Upper lobe of left lung (tissue), 6 donors: ENCODE measurements around the gene PCK2. TPM values are rescaled to one million over a fixed set of nuclear protein-coding genes. Genes with fewer than 3 reads are reported as not detected.
A peak's percentile ranks its signal among the peaks of the same experiment; 100 is the strongest.

Source experiments
- ATAC-seq, 2 donors: fragments of 200-7000 bp; cut with Tn5 transposase; one replicate each; pipeline ENCODE4 v1.9.1; 2022; ENCODE audit warnings: mild to moderate bottlenecking in 2 of 2, moderate library complexity in 2 of 2; ENCODE audit not compliant: low FRiP score in 2 of 2
- DNase-seq, 2 donors: peaks; one replicate each; pipeline ENCODE4 v3.0.0-alpha.2; 2019 to 2020
- H3K27ac ChIP-seq, 4 donors: fragments of 200-600 bp; sonication (generic); one replicate each; pipeline ENCODE4 v1.5.1; 2016 to 2019
- H3K27me3 ChIP-seq, 4 donors: fragments of 200-600 bp; sonication (generic); one replicate each; pipeline ENCODE4 v1.5.1; 2017 to 2019
- H3K36me3 ChIP-seq, 4 donors: fragments of 200-600 bp; sonication (generic); one replicate each; pipeline ENCODE4 v1.5.1; 2016 to 2019
- H3K4me1 ChIP-seq, 4 donors: fragments of 200-600 bp; sonication (generic); one replicate each; pipeline ENCODE4 v1.5.1; 2018 to 2019
- H3K4me3 ChIP-seq, 4 donors: fragments of 200-600 bp; sonication (generic); one replicate each; pipeline ENCODE4 v1.5.1; 2017 to 2019; ENCODE audit warnings: mild to moderate bottlenecking in 2 of 4, moderate library complexity in 1 of 4
- H3K9me3 ChIP-seq, 4 donors: fragments of 200-600 bp; sonication (generic); one replicate each; pipeline ENCODE4 v1.5.1; 2018 to 2019
- EP300 ChIP-seq, 4 donors: sonication (generic); formaldehyde crosslinking; IDR thresholded peaks; one replicate each; pipeline ENCODE4 v1.5.1; 2017; ENCODE audit warnings: antibody characterized with exemption in 4 of 4, control low read depth in 2 of 4
- POLR2A ChIP-seq, 4 donors: fragments of 450-650 bp; IDR thresholded peaks; one replicate each; pipeline ENCODE4 v1.5.1; 2016 to 2017; ENCODE audit warnings: antibody characterized with exemption in 4 of 4, mild to moderate bottlenecking in 2 of 4
- POLR2AphosphoS5 ChIP-seq, 2 donors: sonication (generic); formaldehyde crosslinking; IDR thresholded peaks; one replicate each; pipeline ENCODE4 v1.5.1; 2017; ENCODE audit warnings: antibody characterized with exemption in 2 of 2
- WGBS, 2 donors: methylation state at CpG; one replicate each; pipeline ENCODE4 v1.1.5; 2017 to 2018; 5-methylcytosine and 5-hydroxymethylcytosine counted together
- total RNA-seq, 6 donors: library from RNA; depleted of rRNA in 4 of 6; stranded (reverse); fragments of >200 nt in 4 of 6; gene quantifications; one replicate each; pipeline versions ENCODE4 v1.1.0 to v1.2.1, GENCODE V29; 2016 to 2021
- TF ChIP-seq, protein P1 (sequence below), 6 experiments: fragments of 450-650 bp in 4 of 6; fragments of 200-600 bp in 2 of 6; sonication (generic) in 2 of 6; IDR thresholded peaks; one replicate each; pipeline ENCODE4 v1.5.1; 2016 to 2019; ENCODE audit warnings: antibody characterized with exemption in 6 of 6
- donor health status: DM: no; HTN: no; CAD: no; lungs with moderate emphysema.
- donor health status: DM: no; HTN: yes; CAD: no; lungs with severe emphysema.

The PCK2 gene
- total RNA-seq, 6 donors from 2014 or later, result 27.2 to 70.3 (median 34.9) TPM

- DNase-seq (no peak), ATAC-seq (peak in 1 of 2 donors; percentile 28)
- no peak for TF ChIP-seq POLR2A (IDR thresholded peaks at IDR 0.05)
- TF ChIP-seq POLR2AphosphoS5 (IDR thresholded peaks at IDR 0.05), result no peak
- TF ChIP-seq, protein P1, sequence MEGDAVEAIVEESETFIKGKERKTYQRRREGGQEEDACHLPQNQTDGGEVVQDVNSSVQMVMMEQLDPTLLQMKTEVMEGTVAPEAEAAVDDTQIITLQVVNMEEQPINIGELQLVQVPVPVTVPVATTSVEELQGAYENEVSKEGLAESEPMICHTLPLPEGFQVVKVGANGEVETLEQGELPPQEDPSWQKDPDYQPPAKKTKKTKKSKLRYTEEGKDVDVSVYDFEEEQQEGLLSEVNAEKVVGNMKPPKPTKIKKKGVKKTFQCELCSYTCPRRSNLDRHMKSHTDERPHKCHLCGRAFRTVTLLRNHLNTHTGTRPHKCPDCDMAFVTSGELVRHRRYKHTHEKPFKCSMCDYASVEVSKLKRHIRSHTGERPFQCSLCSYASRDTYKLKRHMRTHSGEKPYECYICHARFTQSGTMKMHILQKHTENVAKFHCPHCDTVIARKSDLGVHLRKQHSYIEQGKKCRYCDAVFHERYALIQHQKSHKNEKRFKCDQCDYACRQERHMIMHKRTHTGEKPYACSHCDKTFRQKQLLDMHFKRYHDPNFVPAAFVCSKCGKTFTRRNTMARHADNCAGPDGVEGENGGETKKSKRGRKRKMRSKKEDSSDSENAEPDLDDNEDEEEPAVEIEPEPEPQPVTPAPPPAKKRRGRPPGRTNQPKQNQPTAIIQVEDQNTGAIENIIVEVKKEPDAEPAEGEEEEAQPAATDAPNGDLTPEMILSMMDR (IDR thresholded peaks at IDR 0.05), result no peak
- TF ChIP-seq EP300 (IDR thresholded peaks at IDR 0.05), result no peak
Measured at GRCh38 chr14:24123424-24124417, 29.6 kb downstream of the PCK2 start.

DNA sequence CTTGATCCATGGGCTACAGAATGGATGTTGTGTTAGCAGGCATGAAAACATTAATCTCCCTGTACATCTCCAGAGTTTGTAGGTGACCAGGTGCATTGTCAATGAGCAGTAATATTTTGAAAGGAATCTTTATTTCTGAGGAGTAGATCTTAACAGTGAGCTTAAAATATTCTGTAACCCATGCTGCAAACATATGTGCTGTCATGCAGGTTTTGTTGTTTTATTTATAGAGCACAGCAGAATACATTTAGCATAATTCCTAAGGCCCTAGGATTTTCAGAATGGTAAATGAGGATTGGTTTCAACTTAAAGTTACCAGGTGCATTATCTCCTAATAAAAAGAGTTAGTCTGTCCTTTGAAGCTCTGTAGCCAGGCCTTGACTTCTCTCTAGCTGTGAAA lies 32.8 kb downstream of the PCK2 start:
- Histone ChIP-seq H3K27me3 (no peaks in the 10 kb centered on the region), H3K4me3 (no peak overlapping the region), H3K4me1 (peaks cover 0 to 10% (median 5%) of the 10 kb centered on the region in 4 donors), H3K27ac (no peak overlapping the region), H3K9me3 (no peaks in the 10 kb centered on the region), H3K36me3 (peaks cover 10 to 24% (median 20%) of the 10 kb centered on the region in 4 donors)
- DNase-seq (no peak), ATAC-seq (no peak)
- TF ChIP-seq EP300 (IDR thresholded peaks at IDR 0.05) (no peak), POLR2AphosphoS5 (IDR thresholded peaks at IDR 0.05) (no peak), POLR2A (IDR thresholded peaks at IDR 0.05) (no peak)
- TF ChIP-seq, protein P1 (IDR thresholded peaks at IDR 0.05), result no peak

More at GRCh38 chr14:24123424-24124417, 29.6 kb downstream of the PCK2 start:
- no peaks in the 10 kb centered on the region for H3K27me3 ChIP-seq
- WGBS, 2 donors, result 86% methylated on average over 9 of the region's 9 CpGs
- no peak overlapping the region for H3K27ac ChIP-seq
- no peak overlapping the region for H3K4me3 ChIP-seq
- peaks cover 38 to 57% (median 50%) of the 10 kb centered on the region in 4 donors for H3K36me3 ChIP-seq
- no peaks in the 10 kb centered on the region for H3K9me3 ChIP-seq
- H3K4me1 ChIP-seq, result no peaks in the 10 kb centered on the region

- Histone ChIP-seq H3K4me1 (peaks cover 0 to 10% (median 5%) of the 10 kb centered on the region in 4 donors), H3K27me3 (no peaks in the 10 kb centered on the region), H3K9me3 (no peaks in the 10 kb centered on the region), H3K36me3 (peaks cover 6 to 17% (median 12%) of the 10 kb centered on the region in 4 donors), H3K27ac (no peak overlapping the region), H3K4me3 (no peak overlapping the region)
- TF ChIP-seq POLR2AphosphoS5 (IDR thresholded peaks at IDR 0.05), result no peak
- TF ChIP-seq, protein P1 (IDR thresholded peaks at IDR 0.05), result no peak
- no peak for TF ChIP-seq POLR2A (IDR thresholded peaks at IDR 0.05)
- TF ChIP-seq EP300 (IDR thresholded peaks at IDR 0.05), result no peak
- DNase-seq (no peak), ATAC-seq (no peak)
- 85 to 86% methylated on average over 2 of the region's 2 CpGs for WGBS, 2 donors
Measured at GRCh38 chr14:24127673-24128072, 33.6 kb downstream of the PCK2 start.

DNA sequence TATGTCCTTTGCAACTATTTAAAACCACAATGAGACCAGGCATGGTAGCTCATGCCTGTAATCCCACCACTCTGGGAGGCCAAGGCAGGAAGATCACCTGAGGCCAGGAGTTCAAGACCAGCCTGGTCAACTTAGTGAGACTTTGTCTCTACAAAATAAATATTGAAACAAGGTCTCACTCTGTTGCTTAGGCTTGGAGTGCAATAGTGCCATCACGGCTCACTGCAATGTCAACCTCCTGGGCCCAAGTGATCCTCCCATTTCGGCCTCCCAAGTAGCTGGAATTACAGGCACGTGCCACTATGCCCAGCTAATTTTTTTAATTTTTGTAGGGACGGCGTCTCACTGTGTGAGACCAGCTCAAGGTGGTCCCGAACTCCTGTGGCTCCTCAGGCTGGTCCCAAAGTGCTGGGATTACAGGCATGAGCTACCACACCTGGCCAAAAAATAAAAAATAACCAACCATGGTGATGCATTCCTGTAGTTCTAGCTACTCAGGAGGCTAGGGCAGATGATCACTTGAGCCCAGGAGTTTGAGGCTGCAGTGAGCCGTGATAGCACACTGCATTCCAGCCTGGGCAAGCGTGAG lies 35.4 kb downstream of the PCK2 start:
- ATAC-seq (no peak), DNase-seq (no peak)
- Histone ChIP-seq H3K4me1 (peaks cover 0 to 10% (median 5%) of the 10 kb centered on the region in 4 donors), H3K27me3 (no peaks in the 10 kb centered on the region), H3K4me3 (no peak overlapping the region), H3K27ac (no peak overlapping the region), H3K36me3 (peaks cover 0 to 2% (median 0%) of the 10 kb centered on the region in 4 donors), H3K9me3 (no peaks in the 10 kb centered on the region)
- TF ChIP-seq POLR2A (IDR thresholded peaks at IDR 0.05), result no peak
- TF ChIP-seq, protein P1 (IDR thresholded peaks at IDR 0.05), result no peak
- TF ChIP-seq POLR2AphosphoS5 (IDR thresholded peaks at IDR 0.05), result no peak
- TF ChIP-seq EP300 (IDR thresholded peaks at IDR 0.05), result no peak
- 94% methylated on average over 8 of the region's 8 CpGs for WGBS, 2 donors
